GM18868 (cell line): ENCODE data around the gene UBE2Z.

Experiments used
- ATAC-seq: cut with Tn5 transposase; IDR thresholded peaks from one replicate; pipeline ENCODE4 v1.9.1; 2021; ENCODE audit warnings: mild to moderate bottlenecking, moderate library complexity; ENCODE audit not compliant: unreplicated experiment

Gene UBE2Z

DNA sequence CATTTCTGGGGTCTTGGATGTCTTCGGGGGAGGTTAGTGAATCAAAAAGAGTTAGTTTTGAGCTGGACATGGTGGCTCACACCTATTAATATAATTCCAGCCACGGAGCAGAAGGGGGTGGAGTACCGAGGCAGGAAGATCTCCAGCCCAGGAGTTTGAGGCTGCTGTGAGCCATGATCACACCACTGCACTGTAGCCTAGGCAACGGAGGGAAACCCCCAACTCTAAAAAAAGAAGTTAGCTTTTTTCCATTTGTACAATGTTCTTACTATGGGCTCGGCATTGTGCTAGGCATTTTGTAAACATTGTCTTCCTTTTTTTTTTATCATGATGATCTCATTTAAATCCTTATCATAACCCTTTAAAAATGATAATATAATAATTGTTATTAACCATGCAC lies 44.7 kb downstream of the UBE2Z start:
- peak; percentile 51 for ATAC-seq

DNA sequence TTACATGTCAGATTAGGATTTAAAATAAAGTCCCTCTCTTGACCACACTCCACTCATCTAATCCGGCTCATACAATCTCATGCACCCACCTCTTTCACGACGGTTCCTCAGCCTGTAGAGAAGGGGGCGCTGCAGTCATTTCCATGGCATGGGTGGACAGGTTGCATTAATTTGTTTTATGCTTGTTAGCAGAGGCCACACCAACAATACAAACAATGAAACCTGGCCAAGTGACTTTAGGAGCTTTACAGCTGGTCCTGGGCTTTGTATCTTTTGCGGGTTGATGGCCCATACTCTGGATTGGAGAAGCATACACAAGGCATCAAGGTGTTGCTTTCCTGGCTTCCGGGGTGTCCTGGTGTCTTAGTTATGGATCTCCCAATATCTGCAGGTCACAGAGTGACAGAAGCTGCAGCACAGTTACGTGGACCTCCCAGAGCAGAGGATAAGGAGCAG lies 46.1 kb downstream of the UBE2Z start:
- ATAC-seq: no peak

DNA sequence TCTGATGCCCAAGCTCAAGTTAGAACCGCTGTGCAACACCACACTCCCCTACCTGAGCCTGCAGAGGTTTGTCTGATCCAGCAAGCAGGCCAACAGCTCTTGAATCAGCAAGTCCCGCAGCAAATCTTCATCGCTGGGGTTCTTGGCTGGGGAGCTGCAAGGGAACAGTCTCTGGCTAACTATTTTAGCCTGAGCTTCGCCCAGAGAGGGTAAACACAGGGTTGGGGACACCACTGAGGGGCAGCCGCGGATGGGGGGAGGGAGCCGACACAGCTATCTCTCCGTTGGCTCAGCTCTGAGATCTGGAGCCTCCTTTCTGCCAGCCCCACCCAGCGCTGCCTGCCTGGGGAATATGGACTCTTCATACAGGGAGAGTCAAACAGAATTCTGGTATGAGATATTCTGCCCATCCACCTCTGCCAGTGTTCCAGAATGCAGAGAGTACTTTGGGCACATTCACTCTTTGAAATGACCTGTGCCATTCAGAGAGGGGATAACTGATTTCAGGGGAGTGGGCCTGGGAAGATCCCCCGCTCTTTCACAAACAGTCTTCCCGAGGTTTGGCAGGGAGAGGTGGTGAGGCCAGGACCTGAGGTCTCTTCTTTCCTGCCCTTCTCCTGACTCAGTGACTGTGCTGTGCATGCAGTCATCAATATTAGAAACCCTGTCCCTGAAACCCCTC lies 52.8 kb downstream of the UBE2Z start:
- ATAC-seq: no peak

DNA sequence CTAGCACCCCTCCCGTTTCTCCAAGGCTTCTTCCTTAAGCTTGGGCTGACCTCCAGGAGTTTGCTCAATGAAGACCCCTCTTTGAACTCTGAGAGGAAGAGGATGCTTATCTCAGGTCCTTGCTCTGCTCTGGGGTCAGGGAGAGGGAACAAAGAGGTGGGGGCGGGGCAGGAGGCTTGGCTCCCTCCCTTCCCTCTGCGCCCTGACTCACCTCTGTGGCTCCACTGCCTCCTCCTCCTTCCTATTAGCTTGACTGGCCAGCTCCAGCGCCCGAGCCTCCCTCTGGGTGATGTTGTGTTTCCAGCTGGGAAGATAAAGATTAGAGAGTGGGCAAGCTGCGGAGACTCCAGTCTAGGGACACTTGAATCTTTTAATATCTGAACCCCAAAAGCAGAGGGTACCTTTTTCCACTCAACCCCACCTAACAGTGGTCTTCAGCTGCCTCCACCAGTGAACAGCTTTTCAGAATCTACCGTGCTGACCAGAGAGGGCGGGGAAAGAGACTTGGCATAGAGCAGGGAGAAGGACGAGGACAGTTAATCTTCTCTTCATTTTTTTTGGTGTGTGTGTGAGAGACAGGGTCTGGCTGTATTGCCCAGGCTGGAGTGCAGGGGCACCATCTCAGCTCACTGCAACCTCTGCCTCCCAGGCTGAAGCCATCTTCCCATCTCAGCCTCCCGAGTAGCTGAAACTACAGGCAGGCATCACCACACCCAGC lies 53.5 kb downstream of the UBE2Z start:
- ATAC-seq: no peak

GRCh38 chr17:48970224-48970623 lies 62.0 kb downstream of the UBE2Z start:
- ATAC-seq: no peak

- no peak for ATAC-seq
These were observed 62.9 kb downstream of the UBE2Z start for GRCh38 chr17:48970865-48971687.

DNA sequence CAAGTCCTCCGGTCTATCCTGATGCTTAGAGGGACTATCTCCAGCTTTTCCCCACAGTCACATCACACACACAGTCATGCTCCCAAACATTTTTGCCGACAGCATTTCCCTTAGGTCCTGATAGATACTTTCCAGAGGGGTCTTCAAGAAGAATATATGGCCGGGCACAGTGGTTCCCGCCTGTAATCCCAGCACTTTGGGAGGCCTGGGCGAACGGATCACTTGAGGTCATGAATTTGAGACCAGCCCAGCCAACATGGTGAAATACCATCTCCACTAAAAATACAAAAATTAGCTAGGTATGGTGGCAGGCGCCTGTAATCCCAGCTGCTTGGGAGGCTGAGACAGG lies 64.5 kb downstream of the UBE2Z start:
- no peak for ATAC-seq

DNA sequence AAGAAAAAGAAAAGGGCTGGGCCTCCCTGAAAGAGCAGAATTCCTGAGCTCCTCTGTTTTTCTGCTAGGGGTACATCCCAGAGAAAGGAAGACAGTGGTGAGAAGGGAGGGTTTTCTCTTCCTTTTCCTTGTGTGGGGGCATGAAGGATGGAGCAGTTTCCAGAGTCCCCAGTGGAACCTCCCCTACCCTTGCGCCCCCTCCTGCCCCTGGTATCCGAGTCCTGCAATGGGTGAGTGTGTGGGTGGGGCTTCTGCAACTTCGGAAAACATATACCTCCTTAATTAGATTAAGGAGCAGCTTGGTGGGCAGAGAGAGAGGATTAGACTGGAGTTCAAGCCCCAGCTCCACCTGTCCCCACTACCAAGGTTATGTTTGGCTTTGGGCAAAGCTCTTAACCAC lies 65.6 kb downstream of the UBE2Z start:
- ATAC-seq: no peak
